ENCODE measurements around the gene COBL.

Gene COBL

GRCh38 chr7:51151455-51151854, 165.2 kb downstream of the COBL start:
- H3K4me3 ChIP-seq (ENCODE audit: low read depth, low read length), result no peak overlapping the region
- DNase-seq (ENCODE audit: low read depth), result no peak
- no peak for TF ChIP-seq CTCF (IDR thresholded peaks at IDR 0.05; ENCODE audit: insufficient read depth, low read depth, low read length, missing control alignments)

GRCh38 chr7:51150193-51150592, 166.4 kb downstream of the COBL start:
- DNase-seq (ENCODE audit: low read depth), result no peak
- no peak overlapping the region for H3K4me3 ChIP-seq (ENCODE audit: low read depth, low read length)
- no peak for TF ChIP-seq CTCF (IDR thresholded peaks at IDR 0.05; ENCODE audit: insufficient read depth, low read depth, low read length, missing control alignments)

- DNase-seq (ENCODE audit: low read depth), result no peak
- H3K4me3 ChIP-seq (ENCODE audit: low read depth, low read length), result no peak overlapping the region
- TF ChIP-seq CTCF (IDR thresholded peaks at IDR 0.05; ENCODE audit: insufficient read depth, low read depth, low read length, missing control alignments), result no peak
These were observed 168.4 kb downstream of the COBL start for GRCh38 chr7:51148216-51148615.

- DNase-seq (ENCODE audit: low read depth), result no peak
- TF ChIP-seq CTCF (IDR thresholded peaks at IDR 0.05; ENCODE audit: insufficient read depth, low read depth, low read length, missing control alignments), result no peak
- no peak overlapping the region for H3K4me3 ChIP-seq (ENCODE audit: low read depth, low read length)
These were observed 169.6 kb downstream of the COBL start for GRCh38 chr7:51146816-51147586.

- no peak overlapping the region for H3K4me3 ChIP-seq (ENCODE audit: low read depth, low read length)
- no peak for TF ChIP-seq CTCF (IDR thresholded peaks at IDR 0.05; ENCODE audit: insufficient read depth, low read depth, low read length, missing control alignments)
These were observed 172.4 kb downstream of the COBL start for GRCh38 chr7:51144178-51144577.

GRCh38 chr7:51142741-51143385, 173.7 kb downstream of the COBL start:
- no peak for TF ChIP-seq CTCF (IDR thresholded peaks at IDR 0.05; ENCODE audit: insufficient read depth, low read depth, low read length, missing control alignments)
- no peak for DNase-seq (ENCODE audit: low read depth)
- H3K4me3 ChIP-seq (ENCODE audit: low read depth, low read length), result no peak overlapping the region

More at GRCh38 chr7:51144178-51144577, 172.4 kb downstream of the COBL start:
- no peak for DNase-seq (ENCODE audit: low read depth)
